Cardiac fibroblast (primary cell): ENCODE data around the gene LY6G5C.

Experiments used
- DNase-seq, 2 donors: peaks; one replicate each; pipeline versions ENCODE4 v3.0.0 to v3.0.0-alpha.2; 2010; ENCODE audit warnings: low read depth in 2 of 2
- H3K4me3 ChIP-seq, 2 donors: replicated peaks in 1 of 2; 1 replicate in 1 of 2; 2 replicates in 1 of 2; pipeline ENCODE4 v1.5.1; 2011; ENCODE audit warnings: low read depth in 2 of 2, low read length in 2 of 2, mild to moderate bottlenecking in 2 of 2, moderate library complexity in 1 of 2
- CTCF ChIP-seq: IDR thresholded peaks from one replicate; pipeline ENCODE4 v1.5.1; 2011; ENCODE audit warnings: low read depth, mild to moderate bottlenecking, low read length, inconsistent platforms

The LY6G5C gene

GRCh38 chr6:31660381-31661261 lies 20.2 kb downstream of the LY6G5C start, which contains the start of gene C6orf47:
TSS of gene C6orf47 (minus strand) at chr6:31660778. CDS start at chr6:31659947, 831 bp downstream.
- peak within 1 kb of the TSS; percentile 88 to 95 for H3K4me3 ChIP-seq

GRCh38 chr6:31659649-31660380 lies 21.1 kb downstream of the LY6G5C start:
- peak; percentile 21 to 45 for DNase-seq
- TF ChIP-seq CTCF = no peak
- peak overlapping the region; percentile 88 to 95 for H3K4me3 ChIP-seq

More at GRCh38 chr6:31660381-31661261, 20.2 kb downstream of the LY6G5C start, which contains the start of gene C6orf47:
- TF ChIP-seq CTCF = no peak
- peak; percentile 78 to 87 for DNase-seq

GRCh38 chr6:31658983-31659648 lies 21.8 kb downstream of the LY6G5C start:
- peak overlapping the region; percentile 88 to 95 for H3K4me3 ChIP-seq
- DNase-seq = no peak
- TF ChIP-seq CTCF = no peak

- no peak overlapping the region for H3K4me3 ChIP-seq
- no peak for TF ChIP-seq CTCF
- no peak for DNase-seq
These were observed 22.6 kb downstream of the LY6G5C start for GRCh38 chr6:31658158-31658688.

- no peak for TF ChIP-seq CTCF
- no peak overlapping the region for H3K4me3 ChIP-seq
- DNase-seq = no peak
These were observed 23.3 kb downstream of the LY6G5C start for GRCh38 chr6:31657406-31658157.
